Keratinocyte (primary cell): ENCODE results near the gene CD2AP.

Experiments
- EZH2 ChIP-seq: IDR thresholded peaks from one replicate; pipeline ENCODE4 v1.6.1; 2012; ENCODE audit warnings: inconsistent platforms, mild to moderate bottlenecking, low read length, moderate library complexity
- TF ChIP-seq, protein P1 (sequence below), 3 experiments: IDR thresholded peaks in 1 of 3; conservative IDR thresholded peaks in 1 of 3; optimal IDR thresholded peaks in 1 of 3; 2 replicates in 2 of 3; 3 replicates in 1 of 3; pipeline versions ENCODE3 to v1.5.1; 2011; ENCODE audit warnings: low read length in 3 of 3, mild to moderate bottlenecking in 3 of 3, moderate library complexity in 2 of 3, control low read depth in 1 of 3, inconsistent platforms in 1 of 3; ENCODE audit not compliant: insufficient read depth in 2 of 3; ENCODE audit errors: extremely low read depth in 1 of 3

DNA sequence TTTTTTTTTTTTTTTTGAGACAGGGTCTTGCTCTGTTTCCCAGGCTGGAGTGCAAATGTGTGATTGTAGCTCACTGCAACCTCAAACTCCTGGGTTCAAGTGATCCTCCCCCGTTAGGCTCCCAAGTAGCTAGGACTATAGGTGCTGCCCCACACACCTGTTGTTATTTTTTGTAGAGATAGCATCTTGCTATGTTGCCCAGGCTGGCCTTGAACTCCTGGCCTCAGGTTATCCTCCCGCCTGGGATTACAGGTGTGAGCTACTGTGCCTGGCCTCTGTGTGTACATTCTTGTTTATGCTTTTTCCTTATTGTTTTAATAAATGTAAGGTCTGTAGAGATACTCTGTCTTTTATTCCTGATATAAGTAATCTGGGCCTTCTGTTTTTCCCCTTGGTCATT is 14.8 kb downstream of the CD2AP start:
- TF ChIP-seq, protein P1, sequence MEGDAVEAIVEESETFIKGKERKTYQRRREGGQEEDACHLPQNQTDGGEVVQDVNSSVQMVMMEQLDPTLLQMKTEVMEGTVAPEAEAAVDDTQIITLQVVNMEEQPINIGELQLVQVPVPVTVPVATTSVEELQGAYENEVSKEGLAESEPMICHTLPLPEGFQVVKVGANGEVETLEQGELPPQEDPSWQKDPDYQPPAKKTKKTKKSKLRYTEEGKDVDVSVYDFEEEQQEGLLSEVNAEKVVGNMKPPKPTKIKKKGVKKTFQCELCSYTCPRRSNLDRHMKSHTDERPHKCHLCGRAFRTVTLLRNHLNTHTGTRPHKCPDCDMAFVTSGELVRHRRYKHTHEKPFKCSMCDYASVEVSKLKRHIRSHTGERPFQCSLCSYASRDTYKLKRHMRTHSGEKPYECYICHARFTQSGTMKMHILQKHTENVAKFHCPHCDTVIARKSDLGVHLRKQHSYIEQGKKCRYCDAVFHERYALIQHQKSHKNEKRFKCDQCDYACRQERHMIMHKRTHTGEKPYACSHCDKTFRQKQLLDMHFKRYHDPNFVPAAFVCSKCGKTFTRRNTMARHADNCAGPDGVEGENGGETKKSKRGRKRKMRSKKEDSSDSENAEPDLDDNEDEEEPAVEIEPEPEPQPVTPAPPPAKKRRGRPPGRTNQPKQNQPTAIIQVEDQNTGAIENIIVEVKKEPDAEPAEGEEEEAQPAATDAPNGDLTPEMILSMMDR (optimal IDR thresholded peaks at IDR 0.05 in 1 of 3, IDR thresholded peaks at IDR 0.05 in 1 of 3, conservative IDR thresholded peaks at IDR 0.05 in 1 of 3; ENCODE audit: extremely low read depth in 1 of 3, insufficient read depth in 2 of 3, low read length in 3 of 3) = no peak
- no peak for TF ChIP-seq EZH2
